NCI-H2171 (cell line): ENCODE data around the gene STEAP4.
"Not testable (repeated sequence)": the region's sequence is repeated elsewhere in the genome, so short reads cannot be mapped to it uniquely, and the experiment has no call there.

Experiments used
- DNase-seq: peaks from one replicate; lab custom pipeline; 2025; lab: John Stamatoyannopoulos, UW

Gene STEAP4

GRCh38 chr7:88312061-88312663 is 5.5 kb upstream of the STEAP4 start:
- no peak for DNase-seq

GRCh38 chr7:88311675-88312036 is 5.0 kb upstream of the STEAP4 start:
- DNase-seq, result no peak

GRCh38 chr7:88310956-88311674 is 4.4 kb upstream of the STEAP4 start:
- DNase-seq, result no peak

GRCh38 chr7:88309819-88310218 is 3.1 kb upstream of the STEAP4 start:
- no peak for DNase-seq

GRCh38 chr7:88307823-88308222 is 1.1 kb upstream of the STEAP4 start:
- DNase-seq, result no peak

- no peak for DNase-seq
Measured at GRCh38 chr7:88307412-88307811, 718 bp upstream of the STEAP4 start.

- no peak for DNase-seq
Measured at GRCh38 chr7:88305044-88305443, 1.6 kb downstream of the STEAP4 start.

GRCh38 chr7:88302486-88302885 is 4.2 kb downstream of the STEAP4 start:
- DNase-seq, result no peak

- no peak for DNase-seq
Measured at GRCh38 chr7:88301924-88302323, 4.8 kb downstream of the STEAP4 start.

GRCh38 chr7:88300401-88300945 is 6.2 kb downstream of the STEAP4 start:
- DNase-seq, result no peak

- no peak for DNase-seq
Measured at GRCh38 chr7:88299126-88299525, 7.6 kb downstream of the STEAP4 start.

- DNase-seq, result no peak
Measured at GRCh38 chr7:88293866-88294265, 12.8 kb downstream of the STEAP4 start.

GRCh38 chr7:88291398-88292173 is 15.1 kb downstream of the STEAP4 start:
- no peak for DNase-seq

GRCh38 chr7:88290491-88290890 is 16.2 kb downstream of the STEAP4 start:
- no peak for DNase-seq

- no peak for DNase-seq
Measured at GRCh38 chr7:88289564-88290025, 17.1 kb downstream of the STEAP4 start.

- no peak for DNase-seq
Measured at GRCh38 chr7:88281749-88282148, 24.9 kb downstream of the STEAP4 start.

GRCh38 chr7:88280801-88281200 is 25.9 kb downstream of the STEAP4 start:
- no peak for DNase-seq

GRCh38 chr7:88279323-88279722 is 27.4 kb downstream of the STEAP4 start:
- no peak for DNase-seq

GRCh38 chr7:88278881-88279280 is 27.8 kb downstream of the STEAP4 start:
- DNase-seq, result no peak

- DNase-seq, result no peak
Measured at GRCh38 chr7:88276605-88277153, 30.0 kb downstream of the STEAP4 start.

GRCh38 chr7:88274856-88275255 is 31.8 kb downstream of the STEAP4 start:
- DNase-seq, result not testable (repeated sequence)

GRCh38 chr7:88269586-88269985 is 37.1 kb downstream of the STEAP4 start:
- DNase-seq, result no peak
